ENCODE data around the gene CHEK2.
"Not testable (repeated sequence)": the region's sequence is repeated elsewhere in the genome, so short reads cannot be mapped to it uniquely, and the experiment has no call there.

The CHEK2 gene

GRCh38 chr22:28741200-28741784, 328 bp downstream of the CHEK2 start:
- DNase-seq: no peak

DNA sequence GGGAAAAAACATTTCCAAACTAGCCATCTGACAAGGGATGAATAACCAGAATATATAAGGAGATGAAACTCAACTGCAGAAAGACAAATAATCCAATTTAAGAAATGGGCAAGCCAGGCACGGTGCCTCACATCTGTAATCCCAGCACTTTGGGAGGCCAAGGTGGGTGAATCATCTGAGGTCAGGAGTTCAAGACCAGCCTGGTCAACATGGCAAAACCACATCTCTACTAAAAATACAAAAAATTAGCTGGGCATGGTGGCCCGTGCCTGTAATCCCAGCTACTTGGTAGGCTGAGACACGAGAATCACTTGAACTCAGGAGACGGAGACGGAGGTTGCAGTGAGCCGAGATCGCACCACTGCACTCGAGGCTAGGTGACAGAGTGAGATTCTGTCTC, 2.7 kb downstream of the CHEK2 start:
- DNase-seq: not testable (repeated sequence)

GRCh38 chr22:28737701-28738100, 3.9 kb downstream of the CHEK2 start:
- DNase-seq: no peak

GRCh38 chr22:28736301-28737155, 5.1 kb downstream of the CHEK2 start:
- no peak for DNase-seq

DNA sequence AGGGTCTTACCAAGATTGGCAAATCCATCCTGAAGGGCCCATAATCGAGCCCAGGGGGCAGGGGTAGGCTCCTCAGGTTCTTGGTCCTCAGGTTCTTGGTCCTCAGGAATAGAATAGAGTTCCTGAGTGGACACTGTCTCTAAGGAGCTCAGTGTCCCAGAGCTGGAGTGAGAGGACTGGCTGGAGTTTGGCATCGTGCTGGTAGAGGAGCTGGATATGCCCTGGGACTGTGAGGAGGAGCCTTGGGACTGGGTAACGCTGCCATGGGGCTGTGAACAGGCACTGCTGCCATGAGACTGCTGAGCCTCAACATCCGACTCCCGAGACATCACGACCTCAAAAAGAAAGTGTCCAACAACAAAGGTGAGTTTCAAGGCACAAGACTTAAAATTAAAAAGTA, 7.2 kb downstream of the CHEK2 start:
- DNase-seq: no peak

- no peak for DNase-seq
These were observed 11.4 kb downstream of the CHEK2 start for GRCh38 chr22:28730179-28730578.

DNA sequence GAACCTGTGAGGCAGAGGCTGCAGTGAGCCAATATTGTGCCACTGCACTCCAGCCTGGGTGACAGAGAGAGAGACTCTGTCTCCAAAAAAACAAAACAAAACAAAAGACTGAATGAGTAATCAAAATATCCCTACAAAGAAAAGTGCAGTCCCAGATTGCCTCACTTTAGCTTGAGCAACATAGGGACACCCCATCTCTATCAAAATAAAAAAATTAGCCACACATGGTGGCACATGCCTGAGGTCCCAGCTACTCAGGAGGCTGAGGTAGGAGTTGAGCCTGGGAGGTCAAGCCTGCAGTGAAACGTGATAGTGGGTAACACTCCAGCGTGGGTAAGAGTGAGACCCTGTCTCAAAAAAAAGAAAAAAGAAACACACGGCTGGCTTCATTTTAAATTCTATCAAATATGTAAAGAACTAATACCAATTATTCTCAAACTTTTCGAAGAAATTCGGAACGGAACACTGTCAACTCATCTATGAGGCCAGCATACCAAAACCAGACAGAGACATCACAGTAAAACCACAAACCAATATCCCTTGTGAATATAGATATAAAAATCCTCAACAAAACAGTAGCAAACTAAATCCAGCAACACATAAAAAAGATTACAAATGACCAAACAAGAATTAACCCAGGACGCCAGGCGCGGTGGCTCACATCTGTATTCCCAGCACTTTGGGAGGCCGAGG, 12.9 kb downstream of the CHEK2 start:
- no peak for DNase-seq

- no peak for DNase-seq
These were observed 13.6 kb downstream of the CHEK2 start for GRCh38 chr22:28728002-28728401.

DNA sequence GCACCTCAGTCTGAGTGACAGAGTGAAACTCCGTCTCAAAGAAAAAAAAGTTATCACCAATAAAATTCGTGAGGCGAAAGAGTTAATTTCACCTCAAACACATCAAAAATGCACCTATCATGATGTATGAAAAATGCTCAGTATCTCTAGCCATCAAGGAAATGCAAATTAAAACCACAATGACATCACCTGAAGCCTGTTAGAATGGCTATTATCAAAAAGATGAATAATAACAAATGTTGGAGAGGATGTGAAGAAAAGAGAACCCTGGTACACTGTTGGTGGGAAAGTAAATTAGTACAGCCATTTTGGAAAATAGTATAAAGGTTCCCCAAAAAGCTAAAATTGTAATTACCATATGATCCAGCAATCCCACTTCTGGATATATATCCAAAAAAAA, 23.6 kb downstream of the CHEK2 start:
- DNase-seq: no peak

DNA sequence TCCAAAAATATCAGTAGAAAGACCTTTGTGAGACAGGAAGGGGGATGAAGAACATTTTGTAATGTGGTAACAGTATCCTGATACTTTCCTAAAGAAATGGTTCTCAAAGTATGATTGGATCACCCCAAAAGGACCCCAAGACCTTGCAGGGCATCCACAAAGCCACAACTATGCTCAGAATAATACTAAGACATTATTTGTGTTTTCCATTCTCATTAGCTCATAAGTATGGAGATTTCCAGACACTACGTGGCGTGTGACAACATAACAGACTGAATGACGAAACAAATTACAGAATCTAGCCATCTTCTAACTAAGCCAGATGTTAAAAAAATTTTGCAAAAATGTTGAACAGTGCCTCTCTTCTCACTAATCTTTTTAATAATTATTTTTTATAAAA, 24.9 kb downstream of the CHEK2 start:
- no peak for DNase-seq

GRCh38 chr22:28715611-28716010, 26.0 kb downstream of the CHEK2 start:
- DNase-seq: no peak

DNA sequence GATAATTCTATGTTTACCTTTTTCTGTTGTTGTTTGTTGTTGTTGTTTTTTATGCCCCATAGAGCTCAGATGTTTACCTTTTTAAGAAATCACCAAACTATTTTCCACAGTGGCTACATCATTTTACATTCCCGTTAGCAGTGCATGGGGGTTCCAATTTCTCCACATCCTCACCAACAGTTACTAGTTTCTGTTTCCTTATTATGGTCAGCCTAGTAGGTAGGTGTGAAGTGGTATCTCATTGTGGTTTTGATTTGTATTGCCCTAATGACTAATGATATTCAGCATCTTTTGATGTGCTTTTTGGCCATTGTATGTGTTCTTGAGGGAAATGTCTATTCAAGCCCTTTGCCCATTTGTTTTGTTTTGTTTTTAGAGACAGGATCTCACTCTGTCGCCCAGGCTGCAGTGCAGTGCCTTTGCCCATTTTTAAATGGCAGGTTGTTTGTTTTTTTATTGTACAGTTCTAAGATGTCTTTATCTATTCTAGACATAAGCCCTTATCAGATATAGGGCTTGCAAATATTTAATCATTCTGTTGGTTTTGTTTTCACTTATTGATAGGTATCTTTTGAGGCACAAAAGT, 27.5 kb downstream of the CHEK2 start:
- DNase-seq: no peak

DNA sequence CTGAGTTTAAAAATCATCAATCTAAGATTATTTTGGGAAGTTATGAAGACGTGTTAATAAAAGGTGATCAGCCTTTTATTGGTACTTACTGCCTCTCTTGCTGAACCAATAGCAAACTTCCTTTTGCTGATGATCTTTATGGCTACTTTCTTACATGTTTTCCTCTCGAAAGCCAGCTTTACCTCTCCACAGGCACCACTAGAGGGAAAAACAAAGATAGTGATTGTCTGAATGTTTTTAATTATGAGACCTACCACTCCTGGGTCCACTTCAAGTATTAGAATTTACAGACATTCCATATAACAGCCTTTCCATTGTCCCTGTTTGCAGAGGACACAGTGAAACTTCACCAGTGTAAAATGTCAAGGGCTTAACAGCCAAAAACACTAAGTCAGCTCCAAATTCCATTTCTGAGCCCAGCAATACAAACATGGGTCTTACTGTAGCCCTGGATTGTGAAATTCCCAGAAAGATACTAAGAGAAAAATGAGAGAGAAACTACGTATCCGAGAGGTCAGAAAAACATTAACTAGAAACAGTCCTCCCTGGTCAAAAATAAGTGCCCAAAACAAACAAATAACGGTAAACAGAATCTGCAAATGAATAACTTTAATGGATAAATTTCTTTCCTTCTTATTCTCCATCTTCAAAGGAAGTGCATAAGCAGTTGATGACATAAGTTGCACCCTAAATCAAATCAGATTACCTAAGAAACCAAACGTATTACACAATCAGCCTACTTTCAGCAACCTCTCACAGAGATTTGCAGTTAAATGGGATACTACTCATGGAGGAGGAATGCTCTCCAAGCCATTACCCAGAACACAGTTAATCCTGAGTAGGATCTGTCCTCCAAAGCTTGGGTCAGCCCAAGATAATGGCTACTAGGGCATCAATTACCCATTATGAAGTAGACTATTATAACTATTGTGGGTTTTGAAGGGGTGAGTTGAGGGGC, 29.5 kb downstream of the CHEK2 start:
- DNase-seq: no peak

GRCh38 chr22:28711341-28711740, 30.3 kb downstream of the CHEK2 start:
- DNase-seq: no peak

DNA sequence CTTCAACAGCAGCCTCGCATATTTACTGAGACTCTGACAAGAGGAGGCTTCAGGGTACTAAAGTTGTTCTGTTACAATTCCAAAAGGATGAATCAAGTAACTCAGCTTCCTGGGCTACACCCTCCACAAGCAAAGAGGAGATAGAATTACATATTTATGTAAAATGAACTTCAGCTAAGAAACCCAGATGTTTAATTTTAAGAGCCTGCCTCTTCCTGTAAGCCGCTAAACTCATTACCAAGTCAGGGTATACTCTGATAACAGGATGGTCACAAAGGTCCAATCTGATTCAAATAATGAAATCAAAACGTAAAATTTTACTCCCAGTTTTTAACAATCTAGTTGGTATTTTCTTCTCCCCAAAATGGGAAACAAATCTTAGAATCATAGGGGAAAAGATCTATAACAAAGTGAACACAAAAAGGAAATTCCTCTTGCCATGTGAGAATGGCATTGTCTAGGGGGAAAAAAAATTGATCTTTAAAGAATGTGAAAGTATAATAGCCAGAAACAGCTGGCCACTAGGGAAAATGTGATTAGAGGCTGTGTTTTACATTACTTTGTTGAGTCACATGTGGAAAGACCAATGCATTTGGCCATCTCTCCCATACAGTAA, 30.9 kb downstream of the CHEK2 start:
- DNase-seq: peak; percentile 42 to 75

- no peak for DNase-seq
These were observed 31.5 kb downstream of the CHEK2 start for GRCh38 chr22:28710107-28710506.

DNA sequence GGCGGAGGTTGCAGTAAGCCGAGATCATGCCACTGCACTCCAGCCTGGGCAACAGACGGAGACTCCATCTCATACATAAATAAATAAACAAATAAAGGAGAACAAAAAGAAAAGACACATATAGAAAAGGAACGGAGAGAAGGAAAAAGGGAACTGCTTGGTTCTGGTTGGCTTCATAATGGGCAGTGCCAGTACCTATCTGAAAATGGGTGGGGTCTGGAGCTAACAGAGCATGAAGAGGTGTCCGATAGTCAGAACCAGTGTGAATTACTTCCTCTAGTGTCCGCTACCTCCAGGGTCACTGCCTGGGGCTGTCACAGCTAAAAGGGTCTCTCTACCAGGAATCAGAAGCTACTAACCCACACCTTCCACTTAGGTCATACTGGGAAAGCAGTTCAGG, 34.8 kb downstream of the CHEK2 start:
- DNase-seq: no peak

- DNase-seq: no peak
These were observed 38.2 kb downstream of the CHEK2 start for GRCh38 chr22:28703436-28703835.

DNA sequence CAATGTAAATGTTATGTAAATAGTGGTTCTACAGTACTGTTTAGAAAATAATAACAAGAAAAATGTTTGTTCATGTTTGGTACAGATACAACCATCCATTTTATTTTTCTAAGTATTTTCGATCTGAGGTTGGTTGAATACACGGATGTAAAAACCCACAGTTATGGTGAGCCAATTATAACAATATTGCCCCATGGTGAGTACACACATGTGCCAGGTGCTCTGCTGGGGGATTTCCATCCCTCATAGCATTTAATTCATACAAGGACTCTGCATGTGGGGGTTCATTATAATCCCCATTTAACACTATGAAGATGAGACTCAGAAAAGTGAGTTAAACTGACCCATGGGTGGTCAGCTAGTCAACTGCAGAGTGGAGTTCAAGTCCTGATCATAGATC, 38.7 kb downstream of the CHEK2 start:
- no peak for DNase-seq

GRCh38 chr22:28693041-28693760, 48.4 kb downstream of the CHEK2 start:
- not testable (repeated sequence) for DNase-seq

- DNase-seq: not testable (repeated sequence)
These were observed 51.8 kb downstream of the CHEK2 start for GRCh38 chr22:28689796-28690195.
